Central memory CD8-positive, alpha-beta T cell (primary cell): ENCODE results near the gene MYRIP.

Source experiments
- ATAC-seq: fragments of 150-1000 bp; cut with Tn5 transposase; replicated peaks from 2 replicates; pipeline ENCODE4 v1.10.0; 2022; ENCODE audit warnings: mild to moderate bottlenecking, moderate FRiP score, moderate number of reproducible peaks; ENCODE audit not compliant: poor library complexity, severe bottlenecking; ENCODE audit errors: extremely low read depth
- DNase-seq, 2 donors: peaks; one replicate each; pipeline ENCODE4 v3.0.0; 2021; ENCODE audit warnings: low spot score in 2 of 2
- H3K27ac Mint-ChIP-seq: one replicate; pipeline ENCODE4 v1.8.0; 2022; ENCODE audit warnings: low read depth, mild to moderate bottlenecking, moderate library complexity, mixed read lengths
- H3K27me3 Mint-ChIP-seq: one replicate; pipeline ENCODE4 v1.8.0; 2022; ENCODE audit warnings: mixed read lengths
- H3K36me3 Mint-ChIP-seq: one replicate; pipeline ENCODE4 v1.8.0; 2022; ENCODE audit warnings: mild to moderate bottlenecking, moderate library complexity, mixed read lengths; ENCODE audit not compliant: insufficient read depth
- H3K4me1 Mint-ChIP-seq: one replicate; pipeline ENCODE4 v1.8.0; 2022; ENCODE audit warnings: mixed read lengths
- H3K4me3 Mint-ChIP-seq: one replicate; pipeline ENCODE4 v1.8.0; 2022; ENCODE audit warnings: mild to moderate bottlenecking, moderate library complexity, mixed read lengths
- H3K9me3 Mint-ChIP-seq: one replicate; pipeline ENCODE4 v1.8.0; 2022; ENCODE audit warnings: mixed read lengths

Gene MYRIP

DNA sequence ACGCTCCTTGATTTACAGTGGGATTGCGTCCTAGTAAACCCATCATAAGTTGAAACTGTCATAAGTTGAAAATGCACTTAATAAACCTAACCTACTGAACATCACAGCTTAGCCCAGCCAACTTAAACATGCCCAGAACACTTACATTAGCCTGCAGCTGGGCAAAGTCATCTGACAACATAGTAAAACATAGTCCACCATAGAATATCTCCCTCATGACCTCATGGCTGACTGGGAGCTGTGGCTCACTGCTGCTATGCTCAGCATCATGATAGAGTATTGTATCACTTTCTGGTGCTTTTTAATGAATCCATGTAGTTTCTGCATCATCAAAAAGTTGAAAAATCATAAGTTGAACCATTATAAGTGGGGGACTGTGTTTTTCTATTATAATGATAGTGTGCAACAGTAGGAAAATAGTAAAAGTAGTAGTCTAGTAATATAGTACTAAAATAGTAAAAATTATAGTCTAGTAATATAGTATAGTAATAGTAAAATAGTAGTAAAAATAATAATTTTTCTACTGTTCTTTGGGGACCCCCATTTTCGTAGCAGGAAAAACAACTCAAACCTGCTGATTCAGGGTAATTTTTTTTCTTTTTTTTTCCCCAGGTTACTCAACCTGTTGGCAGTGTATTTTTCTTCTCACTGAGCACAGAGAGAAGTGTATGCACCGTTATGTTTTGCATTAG is 233.5 kb downstream of the MYRIP start:
- no peaks in the 10 kb centered on the region for H3K27me3 Mint-ChIP-seq
- no peak overlapping the region for H3K4me3 Mint-ChIP-seq
- no peak for ATAC-seq
- no peaks in the 10 kb centered on the region for H3K9me3 Mint-ChIP-seq
- no peaks in the 10 kb centered on the region for H3K36me3 Mint-ChIP-seq
- H3K4me1 Mint-ChIP-seq, result no peaks in the 10 kb centered on the region
- no peak overlapping the region for H3K27ac Mint-ChIP-seq
- no peak for DNase-seq

DNA sequence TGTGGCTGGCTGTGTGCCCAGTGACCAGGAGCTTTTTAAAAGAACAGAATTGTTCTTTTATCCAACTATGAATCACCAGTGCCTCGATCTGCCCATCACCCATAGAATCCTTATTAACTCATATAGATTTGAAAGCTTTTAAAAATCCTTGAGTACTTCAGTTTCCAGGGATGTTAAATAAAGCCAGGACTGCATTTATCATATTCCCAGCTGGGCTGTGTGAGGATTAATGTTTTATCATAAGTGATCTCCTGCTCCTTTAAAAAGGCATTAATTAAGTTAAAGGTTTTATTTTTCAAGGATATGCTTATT is 234.0 kb downstream of the MYRIP start:
- Mint-ChIP-seq H3K27ac (no peak overlapping the region), H3K4me3 (no peak overlapping the region), H3K36me3 (no peaks in the 10 kb centered on the region), H3K27me3 (no peaks in the 10 kb centered on the region), H3K4me1 (no peaks in the 10 kb centered on the region), H3K9me3 (no peaks in the 10 kb centered on the region)
- ATAC-seq, result no peak
- DNase-seq, result no peak

DNA sequence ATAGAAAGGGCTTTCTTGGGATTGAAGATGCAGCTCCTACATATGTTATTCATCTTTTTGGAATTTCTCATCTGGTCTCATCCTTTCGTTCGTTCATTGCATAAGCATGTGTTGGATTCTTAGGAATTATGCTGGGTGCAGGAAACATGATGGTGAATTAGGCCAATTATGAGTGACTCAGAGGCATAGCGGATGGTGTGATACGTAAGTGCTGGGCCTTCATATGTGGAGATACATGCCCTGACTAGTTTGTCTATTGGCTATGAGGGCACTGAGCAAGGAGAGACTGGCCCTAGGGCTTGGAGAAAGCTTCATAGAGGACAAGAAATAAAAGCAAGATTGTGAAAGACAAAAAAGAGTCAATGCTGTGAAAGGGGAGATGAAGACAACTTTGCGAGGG is 235.1 kb downstream of the MYRIP start:
- Mint-ChIP-seq H3K36me3 (no peaks in the 10 kb centered on the region), H3K27me3 (no peaks in the 10 kb centered on the region), H3K4me3 (no peak overlapping the region), H3K27ac (no peak overlapping the region), H3K9me3 (no peaks in the 10 kb centered on the region), H3K4me1 (no peaks in the 10 kb centered on the region)
- ATAC-seq (no peak), DNase-seq (no peak)

DNA sequence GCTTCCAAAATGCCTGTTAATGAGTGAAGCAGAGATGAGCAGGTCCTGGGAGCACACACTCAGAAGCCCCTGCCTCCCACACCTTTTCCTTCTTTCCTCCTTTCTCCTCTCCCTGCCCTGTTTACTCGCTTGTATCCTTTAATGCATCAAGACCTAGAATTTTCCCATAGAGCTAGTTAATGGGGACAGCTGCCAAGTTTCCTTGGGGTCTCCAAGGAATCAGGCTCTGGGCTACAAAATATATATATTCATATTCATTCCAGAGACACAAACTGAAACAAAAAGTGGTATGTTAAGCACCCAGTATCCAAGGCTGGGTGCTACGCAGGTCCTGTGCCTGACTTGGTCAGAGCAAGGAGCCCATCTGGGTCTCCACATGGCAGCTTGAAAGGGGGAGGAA is 235.6 kb downstream of the MYRIP start:
- no peaks in the 10 kb centered on the region for H3K9me3 Mint-ChIP-seq
- no peak for ATAC-seq
- no peak for DNase-seq
- H3K27ac Mint-ChIP-seq, result no peak overlapping the region
- H3K27me3 Mint-ChIP-seq, result no peaks in the 10 kb centered on the region
- no peaks in the 10 kb centered on the region for H3K36me3 Mint-ChIP-seq
- no peaks in the 10 kb centered on the region for H3K4me1 Mint-ChIP-seq
- H3K4me3 Mint-ChIP-seq, result no peak overlapping the region

DNA sequence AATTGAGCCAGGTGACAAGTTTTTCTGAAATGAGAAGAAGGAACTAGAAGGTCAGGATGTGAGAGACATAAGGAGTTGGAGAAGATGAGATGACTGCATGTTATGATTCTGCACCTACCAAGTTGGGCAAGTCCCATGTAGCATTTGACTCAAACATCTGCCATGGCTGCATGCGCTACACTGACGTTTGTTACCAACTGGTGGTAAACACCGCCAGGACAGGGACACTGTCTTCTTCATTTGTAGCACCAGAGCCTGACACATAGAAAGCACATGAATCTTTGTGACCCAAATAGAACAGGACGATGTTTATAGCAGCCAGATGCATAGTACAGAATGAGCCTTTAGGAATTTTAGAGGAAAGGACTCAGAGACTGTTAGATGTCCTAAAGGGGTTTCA is 236.7 kb downstream of the MYRIP start:
- Mint-ChIP-seq H3K27ac (no peak overlapping the region), H3K27me3 (no peaks in the 10 kb centered on the region), H3K4me1 (no peaks in the 10 kb centered on the region), H3K4me3 (no peak overlapping the region), H3K36me3 (no peaks in the 10 kb centered on the region), H3K9me3 (peaks cover 5% of the 10 kb centered on the region)
- ATAC-seq (no peak), DNase-seq (no peak)

DNA sequence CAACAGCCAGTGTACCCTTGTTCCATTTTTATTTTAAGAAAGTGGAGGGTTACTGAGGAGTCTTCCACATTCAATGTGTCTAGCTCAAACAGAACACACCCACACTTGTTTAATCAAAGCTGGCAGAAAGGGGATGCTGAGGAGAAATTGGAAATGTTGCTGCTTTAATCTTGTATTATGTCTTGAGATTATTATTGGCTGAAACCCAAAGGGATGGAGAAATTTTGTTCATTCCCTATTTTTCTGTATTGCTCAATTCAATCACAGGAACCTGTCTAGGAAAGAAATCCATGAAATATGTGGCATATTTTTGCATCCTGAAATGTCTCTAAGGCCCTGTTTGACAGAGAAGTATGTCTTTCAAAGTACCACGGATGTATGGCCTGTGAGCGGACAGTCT is 238.0 kb downstream of the MYRIP start:
- Mint-ChIP-seq H3K4me1 (no peaks in the 10 kb centered on the region), H3K36me3 (no peaks in the 10 kb centered on the region), H3K27ac (no peak overlapping the region), H3K27me3 (no peaks in the 10 kb centered on the region), H3K4me3 (no peak overlapping the region), H3K9me3 (peaks cover 5% of the 10 kb centered on the region)
- DNase-seq (no peak), ATAC-seq (no peak)

DNA sequence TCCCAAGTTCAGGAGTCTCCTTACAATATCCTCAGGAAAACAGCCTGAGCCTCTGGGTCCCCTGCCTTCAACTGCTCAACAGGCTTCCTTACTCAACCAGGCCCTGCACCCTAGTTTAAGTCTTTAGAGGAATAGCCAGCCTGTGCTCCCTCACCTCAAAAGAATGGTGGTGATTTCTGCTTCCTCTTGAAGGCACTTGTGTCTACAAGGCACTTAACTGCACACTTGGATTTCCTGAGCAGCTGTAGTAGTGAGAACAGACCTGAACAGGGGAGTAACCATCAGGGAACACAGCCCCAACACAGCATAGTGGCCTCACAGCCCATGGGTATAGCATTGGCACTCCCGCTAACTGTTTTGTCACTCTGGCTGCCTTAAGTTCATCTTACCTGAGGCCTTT is 244.3 kb downstream of the MYRIP start:
- Mint-ChIP-seq H3K4me1 (no peaks in the 10 kb centered on the region), H3K27ac (no peak overlapping the region), H3K27me3 (no peaks in the 10 kb centered on the region), H3K4me3 (no peak overlapping the region), H3K9me3 (peaks cover 5% of the 10 kb centered on the region), H3K36me3 (no peaks in the 10 kb centered on the region)
- ATAC-seq, result no peak
- DNase-seq, result no peak

DNA sequence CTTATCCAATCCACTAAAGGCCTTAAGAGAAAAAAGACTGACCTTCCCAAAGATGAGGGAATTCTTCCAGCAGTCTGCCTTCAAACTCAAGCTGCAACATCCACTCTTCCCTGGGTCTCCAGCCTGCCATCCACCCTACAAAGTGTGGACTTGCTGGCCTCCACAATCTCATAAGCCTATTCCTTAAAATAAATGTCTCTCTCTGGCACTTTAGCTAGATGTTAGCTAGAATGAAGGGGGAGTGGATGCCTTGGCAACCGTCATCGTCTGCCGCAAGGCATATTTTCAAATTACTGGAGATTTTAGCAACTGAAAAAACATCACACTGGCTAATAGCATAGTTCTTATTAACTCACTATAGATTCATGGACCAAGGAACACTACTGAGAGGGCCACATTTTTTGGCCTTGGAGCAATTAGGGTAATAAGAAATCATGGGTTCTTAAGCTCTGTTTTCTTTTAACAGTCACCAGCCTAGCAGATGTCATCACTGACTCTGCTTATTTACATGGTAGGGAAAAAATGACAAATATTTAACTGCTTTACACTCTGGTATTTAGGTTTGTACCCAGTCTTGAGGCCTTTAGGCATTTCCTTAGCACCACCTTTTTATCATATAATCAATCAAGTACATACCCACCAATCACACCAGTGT is 245.3 kb downstream of the MYRIP start:
- no peak overlapping the region for H3K27ac Mint-ChIP-seq
- H3K4me3 Mint-ChIP-seq, result no peak overlapping the region

DNA sequence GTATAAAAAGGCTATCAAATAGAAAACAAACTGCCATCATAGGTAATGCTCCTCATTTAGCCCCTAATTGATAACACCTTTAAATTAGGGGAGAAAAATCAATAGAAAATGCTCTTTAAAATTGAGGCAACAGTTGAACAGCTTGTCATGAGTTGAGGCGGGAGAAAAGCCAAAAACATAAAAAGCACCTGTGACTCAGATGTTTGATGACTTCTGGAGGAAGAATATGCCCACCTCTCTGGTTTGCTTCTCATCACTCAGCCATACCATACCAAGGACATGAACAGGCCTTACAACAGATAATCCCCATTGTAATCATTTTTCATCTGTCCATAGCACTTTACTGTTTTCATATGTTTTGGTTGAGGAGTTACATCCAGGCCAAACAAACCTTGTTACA is 246.0 kb downstream of the MYRIP start:
- no peak overlapping the region for H3K27ac Mint-ChIP-seq
- DNase-seq (no peak), ATAC-seq (no peak)
- no peak overlapping the region for H3K4me3 Mint-ChIP-seq
- peaks cover 5% of the 10 kb centered on the region for H3K9me3 Mint-ChIP-seq
- no peaks in the 10 kb centered on the region for H3K4me1 Mint-ChIP-seq
- peaks cover 8% of the 10 kb centered on the region for H3K27me3 Mint-ChIP-seq
- H3K36me3 Mint-ChIP-seq, result no peaks in the 10 kb centered on the region

More for the DNA sequence above, 245.3 kb downstream of the MYRIP start:
- no peak for DNase-seq
- Mint-ChIP-seq H3K27me3 (peaks cover 8% of the 10 kb centered on the region), H3K4me1 (no peaks in the 10 kb centered on the region), H3K36me3 (no peaks in the 10 kb centered on the region), H3K9me3 (peaks cover 5% of the 10 kb centered on the region)
- no peak for ATAC-seq

DNA sequence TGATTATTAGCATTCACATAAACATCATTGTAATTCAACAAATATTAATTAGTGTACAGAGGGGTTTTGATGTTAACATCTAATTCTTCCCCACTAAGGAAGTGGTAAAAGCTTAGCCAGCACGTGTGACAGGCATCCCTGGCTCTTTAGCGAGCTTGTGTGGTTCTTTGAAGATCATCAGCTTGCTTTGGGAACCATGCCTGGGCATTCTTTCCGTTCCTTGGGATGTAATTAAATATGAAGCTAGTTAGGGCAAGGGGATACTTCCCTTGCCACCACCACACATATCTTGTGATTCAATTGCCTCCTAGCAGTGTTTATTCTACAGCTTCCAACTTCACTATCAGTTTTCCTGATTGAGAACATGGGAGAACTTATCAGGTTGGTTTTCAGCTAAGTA is 246.5 kb downstream of the MYRIP start:
- Mint-ChIP-seq H3K36me3 (no peaks in the 10 kb centered on the region), H3K27ac (no peak overlapping the region), H3K9me3 (no peaks in the 10 kb centered on the region), H3K27me3 (peaks cover 8% of the 10 kb centered on the region), H3K4me3 (no peak overlapping the region), H3K4me1 (no peaks in the 10 kb centered on the region)
- ATAC-seq (no peak), DNase-seq (no peak)

DNA sequence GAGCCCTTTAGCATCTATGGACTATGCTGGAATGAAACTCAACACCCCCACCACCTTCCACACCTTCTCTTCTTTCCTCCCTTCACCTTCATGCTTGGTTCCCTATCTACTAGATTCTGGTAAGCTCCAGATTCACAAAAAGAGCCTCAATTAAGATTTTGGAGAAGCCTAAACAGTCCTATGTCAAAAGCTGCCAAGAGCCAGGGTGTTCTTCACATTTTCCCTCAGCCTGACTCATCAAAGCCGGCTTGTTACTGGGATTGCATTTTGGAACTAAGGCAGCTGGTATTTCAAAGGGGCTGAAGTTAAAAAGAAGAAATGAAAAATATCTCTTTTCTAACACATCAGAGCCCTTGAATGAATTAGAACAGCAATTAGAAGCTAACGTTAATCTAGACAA is 247.7 kb downstream of the MYRIP start:
- DNase-seq (no peak), ATAC-seq (no peak)
- Mint-ChIP-seq H3K9me3 (no peaks in the 10 kb centered on the region), H3K36me3 (peaks cover 2% of the 10 kb centered on the region), H3K27ac (no peak overlapping the region), H3K4me1 (no peaks in the 10 kb centered on the region), H3K27me3 (peaks cover 18% of the 10 kb centered on the region), H3K4me3 (no peak overlapping the region)

DNA sequence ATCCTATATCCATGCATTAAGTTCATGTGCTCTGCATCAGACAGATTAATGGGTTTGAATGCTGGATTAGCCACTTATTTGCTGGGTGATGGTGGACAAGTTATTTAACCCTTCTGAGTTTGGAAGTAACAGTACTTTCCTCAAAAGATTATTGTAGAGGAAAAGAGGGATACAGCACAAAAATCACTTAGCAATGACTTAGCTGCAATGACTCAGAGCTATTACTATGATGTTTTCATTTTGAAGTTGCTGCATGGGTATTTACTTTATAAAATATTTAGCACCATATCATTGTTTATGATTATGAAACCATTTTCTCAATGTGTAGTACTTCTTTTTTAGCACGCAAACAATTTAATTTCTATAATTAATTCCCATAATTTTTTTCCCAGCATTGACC is 248.4 kb downstream of the MYRIP start:
- Mint-ChIP-seq H3K27ac (no peak overlapping the region), H3K4me3 (no peak overlapping the region), H3K36me3 (peaks cover 2% of the 10 kb centered on the region), H3K27me3 (peaks cover 21% of the 10 kb centered on the region), H3K4me1 (no peaks in the 10 kb centered on the region), H3K9me3 (no peaks in the 10 kb centered on the region)
- no peak for DNase-seq
- no peak for ATAC-seq

DNA sequence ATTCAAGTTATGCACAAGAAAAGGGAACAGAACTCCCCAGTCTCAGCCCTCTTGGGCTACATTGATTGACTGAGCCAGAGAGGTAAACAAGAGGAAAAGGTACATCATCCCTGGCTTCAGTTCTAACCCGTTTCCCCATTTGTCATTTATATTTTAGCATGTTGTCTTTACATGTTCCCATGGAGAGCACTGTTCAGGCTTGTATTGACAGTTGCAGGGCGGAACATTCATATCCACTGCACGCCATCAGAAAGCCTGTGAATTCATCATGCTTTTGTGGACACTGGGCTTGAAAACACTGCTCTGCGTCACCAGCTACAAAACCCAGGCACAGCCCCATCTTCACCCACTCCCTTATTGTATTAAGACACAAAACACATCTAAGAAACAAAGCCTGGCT is 259.2 kb downstream of the MYRIP start:
- H3K36me3 Mint-ChIP-seq, result no peaks in the 10 kb centered on the region
- ATAC-seq (no peak), DNase-seq (no peak)
- H3K4me3 Mint-ChIP-seq, result no peak overlapping the region
- H3K27ac Mint-ChIP-seq, result no peak overlapping the region
- H3K4me1 Mint-ChIP-seq, result no peaks in the 10 kb centered on the region
- H3K27me3 Mint-ChIP-seq, result peaks cover 22% of the 10 kb centered on the region
- no peaks in the 10 kb centered on the region for H3K9me3 Mint-ChIP-seq
